ENCODE measurements around the gene P2RX1.

The P2RX1 gene

DNA sequence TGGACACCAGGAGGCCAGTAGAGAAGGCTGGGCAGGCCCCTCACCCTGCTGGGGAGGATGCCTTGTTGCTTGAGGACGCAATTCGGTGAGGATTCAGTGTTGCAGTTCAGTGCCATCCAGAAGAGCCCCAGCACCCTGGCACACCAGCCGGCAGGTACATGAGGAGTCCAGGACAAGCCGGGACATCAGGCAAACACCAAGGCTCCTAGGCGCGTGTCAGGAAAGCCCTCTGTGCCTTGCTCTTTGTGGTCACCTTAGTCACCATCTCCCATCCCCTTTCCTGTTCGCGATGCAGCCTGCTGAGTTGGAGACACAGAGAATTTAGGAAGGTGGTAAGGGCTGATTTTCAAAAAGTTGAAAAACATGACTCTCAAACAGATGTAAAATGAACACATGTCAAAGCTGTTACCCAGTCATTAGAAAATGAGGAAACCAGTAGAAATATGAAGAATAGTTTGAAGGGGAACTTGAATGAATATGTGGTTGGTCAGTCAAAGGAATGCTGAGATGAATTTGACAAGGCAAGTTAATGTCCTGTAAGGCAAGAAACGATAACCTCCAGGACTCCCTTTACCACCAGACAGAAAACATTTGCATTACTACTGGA lies 67.9 kb downstream of the P2RX1 start:
- no peak for DNase-seq

DNA sequence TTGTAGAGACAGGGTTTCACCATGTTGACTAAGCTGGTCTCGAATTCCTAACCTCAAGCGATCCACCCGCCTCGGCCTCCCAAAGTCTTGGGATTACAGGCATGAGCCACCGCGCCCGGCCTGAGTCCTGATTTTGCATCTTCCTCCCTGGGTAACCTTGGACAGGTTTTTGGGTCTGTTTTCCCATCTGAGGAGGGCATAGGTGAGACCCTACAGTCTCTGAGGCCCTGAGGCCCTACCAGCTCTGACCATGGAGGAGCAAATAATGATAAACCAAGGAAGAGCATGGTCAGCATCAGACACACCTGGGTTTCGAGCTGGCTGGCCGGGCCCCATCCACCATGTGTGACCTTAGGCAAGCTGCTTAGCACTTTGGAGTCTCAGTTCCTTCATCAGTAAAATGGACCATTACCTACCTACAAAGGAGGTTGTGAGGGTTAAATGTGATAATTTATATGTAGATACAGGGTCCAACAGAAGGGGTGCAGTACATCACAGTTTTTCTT lies 69.0 kb downstream of the P2RX1 start:
- no peak for DNase-seq

Data from CD4-positive, alpha-beta T cell treated with Interleukin-4 for 4 hours (primary cell).